Keratinocyte (primary cell): ENCODE data around the gene CLSTN3. TPM values are rescaled to one million over a fixed set of nuclear protein-coding genes. Genes with fewer than 3 reads are reported as not detected.

Experiments used
- DNase-seq: peaks from one replicate; pipeline ENCODE4 v3.0.0-alpha.2; 2011; ENCODE audit warnings: low read depth, missing footprints, low spot score
- FAIRE-seq: peaks from 2 replicates; lab custom pipeline; 2011; peaks lifted over from hg19 to GRCh38; lab: Jason Lieb, UNC
- H2AFZ ChIP-seq: 2 replicates; pipeline ENCODE4 v1.6.0; 2012; ENCODE audit warnings: low read length, control low read depth, inconsistent platforms; ENCODE audit not compliant: control insufficient read depth
- H3K27ac ChIP-seq: 2 replicates; pipeline ENCODE4 v1.5.1; 2011; ENCODE audit warnings: low read length; ENCODE audit not compliant: control insufficient read depth, insufficient read depth
- H3K27me3 ChIP-seq: 3 replicates; pipeline ENCODE4 v1.6.0; 2011; ENCODE audit warnings: low read length; ENCODE audit not compliant: control insufficient read depth, insufficient read depth; ENCODE audit errors: extremely low read depth
- H3K36me3 ChIP-seq, 2 experiments: 2 replicates in 1 of 2; 3 replicates in 1 of 2; pipeline ENCODE4 v1.5.1; 2011; ENCODE audit warnings: low read length in 2 of 2, mild to moderate bottlenecking in 1 of 2; ENCODE audit not compliant: control insufficient read depth in 2 of 2, insufficient read depth in 2 of 2; ENCODE audit errors: extremely low read depth in 1 of 2
- H3K4me1 ChIP-seq: 3 replicates; pipeline ENCODE4 v1.5.1; 2011; ENCODE audit warnings: low read length; ENCODE audit not compliant: control insufficient read depth, insufficient read depth; ENCODE audit errors: extremely low read depth
- H3K4me2 ChIP-seq: 3 replicates; pipeline ENCODE4 v1.6.0; 2011; ENCODE audit warnings: low read depth, low read length; ENCODE audit not compliant: control insufficient read depth, insufficient read depth; ENCODE audit errors: extremely low read depth
- H3K4me3 ChIP-seq, 3 experiments: fragments of 200-600 bp in 1 of 3; sonication (generic) in 1 of 3; 2 replicates in 2 of 3; 3 replicates in 1 of 3; pipeline ENCODE4 v1.5.1; 2011 to 2016; ENCODE audit warnings: low read length in 3 of 3, mild to moderate bottlenecking in 3 of 3, control low read depth in 2 of 3, inconsistent platforms in 1 of 3, low read depth in 1 of 3, mixed read lengths in 1 of 3, mixed run types in 1 of 3, moderate library complexity in 1 of 3; ENCODE audit not compliant: control insufficient read depth in 2 of 3, insufficient read depth in 2 of 3; ENCODE audit errors: extremely low read depth in 1 of 3
- H3K79me2 ChIP-seq: 2 replicates; pipeline ENCODE4 v1.6.0; 2012; ENCODE audit warnings: low read length; ENCODE audit not compliant: control insufficient read depth, insufficient read depth
- H3K9ac ChIP-seq: 3 replicates; pipeline ENCODE4 v1.6.0; 2011; ENCODE audit warnings: low read length; ENCODE audit not compliant: control insufficient read depth, insufficient read depth; ENCODE audit errors: extremely low read depth
- H3K9me1 ChIP-seq: 3 replicates; pipeline ENCODE4 v1.6.0; 2011; ENCODE audit warnings: low read length; ENCODE audit not compliant: control insufficient read depth, insufficient read depth; ENCODE audit errors: extremely low read depth
- H3K9me3 ChIP-seq: 2 replicates; pipeline ENCODE4 v1.5.1; 2012; ENCODE audit warnings: low read depth, low read length; ENCODE audit not compliant: control insufficient read depth
- H4K20me1 ChIP-seq: 3 replicates; pipeline ENCODE4 v1.6.0; 2011; ENCODE audit warnings: low read length; ENCODE audit not compliant: control insufficient read depth, insufficient read depth; ENCODE audit errors: extremely low read depth
- EZH2 ChIP-seq: IDR thresholded peaks from one replicate; pipeline ENCODE4 v1.6.1; 2012; ENCODE audit warnings: inconsistent platforms, mild to moderate bottlenecking, low read length, moderate library complexity
- dilution Hi-C: fragments of 300-500 bp; cut with MboI; formaldehyde crosslinking; loops from one replicate; pipeline ENCODE4 v1.7.0; 2020; ENCODE audit warnings: low sequenced_read_pairs; ENCODE audit not compliant: extremely low pct_ligation_motif_present
- polyA plus RNA-seq, 5 experiments: library from polyadenylated mRNA; depleted of rRNA in 3 of 5; stranded (reverse) in 3 of 5; stranded (forward) in 1 of 5; unstranded in 1 of 5; fragments of >200 nt; gene quantifications; 1 replicate in 1 of 5; 2 replicates in 3 of 5; 3 replicates in 1 of 5; pipeline versions ENCODE4 v1.2.1 to v1.2.3, GENCODE V29; 2011 to 2012; ENCODE audit warnings: missing spikeins in 2 of 5, low read depth in 1 of 5, low replicate concordance in 1 of 5
- TF ChIP-seq, protein P1 (sequence below), 3 experiments: IDR thresholded peaks in 1 of 3; conservative IDR thresholded peaks in 1 of 3; optimal IDR thresholded peaks in 1 of 3; 2 replicates in 2 of 3; 3 replicates in 1 of 3; pipeline versions ENCODE3 to v1.5.1; 2011; ENCODE audit warnings: low read length in 3 of 3, mild to moderate bottlenecking in 3 of 3, moderate library complexity in 2 of 3, control low read depth in 1 of 3, inconsistent platforms in 1 of 3; ENCODE audit not compliant: insufficient read depth in 2 of 3; ENCODE audit errors: extremely low read depth in 1 of 3

Gene CLSTN3
- polyA plus RNA-seq, 1 donor (not counting 4 experiments of a cell fraction or from before 2014, with no cell fraction given), result 12.8 TPM

DNA sequence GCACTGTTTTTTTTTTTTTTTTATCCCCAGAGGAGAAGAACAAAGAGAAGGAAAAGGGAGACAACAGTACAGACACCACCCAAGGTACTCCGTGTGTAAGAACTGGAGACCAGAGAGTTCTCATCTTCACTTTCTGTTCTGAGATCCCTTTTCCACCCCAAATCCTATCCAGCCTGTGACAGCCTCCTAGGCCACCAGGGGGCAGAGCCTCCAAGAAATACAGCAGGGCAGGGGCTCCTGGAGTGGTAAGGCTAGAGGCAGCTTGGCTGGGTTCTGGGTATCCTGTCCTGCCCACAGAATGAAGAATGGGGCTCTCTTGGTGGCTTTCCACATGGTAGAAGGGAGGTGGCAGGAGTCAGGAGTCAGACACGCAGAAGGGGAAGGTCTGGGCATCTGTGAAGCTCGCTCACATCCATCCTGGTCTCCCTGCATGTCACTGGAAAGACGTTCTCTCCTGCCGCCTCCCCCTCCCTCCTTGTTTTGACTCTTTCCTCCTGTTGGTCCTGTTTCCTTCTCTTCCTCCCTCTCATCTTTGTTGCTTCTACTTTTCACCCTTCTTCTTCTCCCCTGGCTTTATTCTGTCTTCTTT is 12.0 kb downstream of the CLSTN3 start:
- FAIRE-seq, result peak; percentile 39
- no peaks in the 10 kb centered on the region for H3K27me3 ChIP-seq
- no peak overlapping the region for H3K9ac ChIP-seq
- no peaks in the 10 kb centered on the region for H3K9me3 ChIP-seq
- no peaks in the 10 kb centered on the region for H3K4me1 ChIP-seq
- dilution Hi-C loops, result no loop called here
- no peaks in the 10 kb centered on the region for H3K9me1 ChIP-seq
- no peak overlapping the region for H2AFZ ChIP-seq
- no peaks in the 10 kb centered on the region for H3K79me2 ChIP-seq
- H3K4me3 ChIP-seq, result no peak overlapping the region
- peaks cover 4 to 25% of the 10 kb centered on the region in 2 experiments for H3K36me3 ChIP-seq
- DNase-seq, result no peak
- no peaks in the 10 kb centered on the region for H4K20me1 ChIP-seq
- H3K27ac ChIP-seq, result no peak overlapping the region
- no peak overlapping the region for H3K4me2 ChIP-seq
- TF ChIP-seq EZH2, result no peak
- TF ChIP-seq, protein P1, sequence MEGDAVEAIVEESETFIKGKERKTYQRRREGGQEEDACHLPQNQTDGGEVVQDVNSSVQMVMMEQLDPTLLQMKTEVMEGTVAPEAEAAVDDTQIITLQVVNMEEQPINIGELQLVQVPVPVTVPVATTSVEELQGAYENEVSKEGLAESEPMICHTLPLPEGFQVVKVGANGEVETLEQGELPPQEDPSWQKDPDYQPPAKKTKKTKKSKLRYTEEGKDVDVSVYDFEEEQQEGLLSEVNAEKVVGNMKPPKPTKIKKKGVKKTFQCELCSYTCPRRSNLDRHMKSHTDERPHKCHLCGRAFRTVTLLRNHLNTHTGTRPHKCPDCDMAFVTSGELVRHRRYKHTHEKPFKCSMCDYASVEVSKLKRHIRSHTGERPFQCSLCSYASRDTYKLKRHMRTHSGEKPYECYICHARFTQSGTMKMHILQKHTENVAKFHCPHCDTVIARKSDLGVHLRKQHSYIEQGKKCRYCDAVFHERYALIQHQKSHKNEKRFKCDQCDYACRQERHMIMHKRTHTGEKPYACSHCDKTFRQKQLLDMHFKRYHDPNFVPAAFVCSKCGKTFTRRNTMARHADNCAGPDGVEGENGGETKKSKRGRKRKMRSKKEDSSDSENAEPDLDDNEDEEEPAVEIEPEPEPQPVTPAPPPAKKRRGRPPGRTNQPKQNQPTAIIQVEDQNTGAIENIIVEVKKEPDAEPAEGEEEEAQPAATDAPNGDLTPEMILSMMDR (optimal IDR thresholded peaks at IDR 0.05 in 1 of 3, IDR thresholded peaks at IDR 0.05 in 1 of 3, conservative IDR thresholded peaks at IDR 0.05 in 1 of 3; ENCODE audit: extremely low read depth in 1 of 3, insufficient read depth in 2 of 3, low read length in 3 of 3), result peak; percentile 72 to 91 (median 74)

DNA sequence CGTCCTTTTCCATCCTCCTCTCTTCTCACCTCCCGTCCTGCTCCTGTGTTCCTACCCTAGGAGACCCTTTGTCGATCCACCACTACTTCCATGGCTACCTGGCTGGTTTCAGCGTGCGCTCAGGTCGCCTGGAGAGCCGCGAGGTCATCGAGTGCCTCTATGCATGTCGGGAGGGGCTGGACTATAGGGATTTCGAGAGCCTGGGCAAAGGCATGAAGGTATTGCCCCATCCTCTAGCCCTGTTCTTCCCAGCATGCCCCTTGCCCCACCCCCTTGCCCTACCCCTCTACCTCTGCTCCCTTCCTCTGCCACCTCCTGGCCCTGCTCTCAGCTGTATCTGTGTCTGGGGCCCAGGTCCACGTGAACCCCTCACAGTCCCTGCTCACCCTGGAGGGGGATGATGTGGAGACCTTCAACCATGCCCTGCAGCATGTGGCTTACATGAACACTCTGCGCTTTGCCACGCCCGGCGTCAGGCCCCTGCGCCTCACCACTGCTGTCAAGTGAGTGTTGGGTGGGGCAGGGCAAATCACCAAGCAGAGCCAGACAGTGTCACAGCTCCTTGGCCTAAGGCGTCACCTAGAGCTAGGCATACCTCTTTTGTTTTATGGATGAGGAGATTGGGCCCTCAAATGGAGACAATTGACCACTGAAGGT is 12.8 kb downstream of the CLSTN3 start:
- no peak overlapping the region for H3K4me2 ChIP-seq
- H3K27me3 ChIP-seq, result no peaks in the 10 kb centered on the region
- no peaks in the 10 kb centered on the region for H4K20me1 ChIP-seq
- no peaks in the 10 kb centered on the region for H3K9me1 ChIP-seq
- no peak overlapping the region for H3K27ac ChIP-seq
- H3K36me3 ChIP-seq, result peaks cover 3 to 23% of the 10 kb centered on the region in 2 experiments
- dilution Hi-C loops, result no loop called here
- no peak for DNase-seq
- H3K9ac ChIP-seq, result no peak overlapping the region
- TF ChIP-seq, protein P1 (optimal IDR thresholded peaks at IDR 0.05 in 1 of 3, IDR thresholded peaks at IDR 0.05 in 1 of 3, conservative IDR thresholded peaks at IDR 0.05 in 1 of 3; ENCODE audit: extremely low read depth in 1 of 3, insufficient read depth in 2 of 3, low read length in 3 of 3), result no peak
- no peak for TF ChIP-seq EZH2
- H2AFZ ChIP-seq, result no peak overlapping the region
- no peak for FAIRE-seq
- no peak overlapping the region for H3K4me3 ChIP-seq
- H3K9me3 ChIP-seq, result no peaks in the 10 kb centered on the region
- H3K79me2 ChIP-seq, result no peaks in the 10 kb centered on the region
- no peaks in the 10 kb centered on the region for H3K4me1 ChIP-seq
